GM21717 (cell line): Measurements from ENCODE around the gene HSPA1A.
A peak's percentile ranks its signal among the peaks of the same experiment; 100 is the strongest.
"Not testable (repeated sequence)": the region's sequence is repeated elsewhere in the genome, so short reads cannot be mapped to it uniquely, and the experiment has no call there.

ENCODE experiments used
- ATAC-seq: cut with Tn5 transposase; IDR thresholded peaks from one replicate; pipeline ENCODE4 v1.9.1; 2021; ENCODE audit warnings: mild to moderate bottlenecking, moderate library complexity; ENCODE audit not compliant: unreplicated experiment

The HSPA1A gene

GRCh38 chr6:31834367-31835250, 19.3 kb downstream of the HSPA1A start:
- ATAC-seq = peak; percentile 31

GRCh38 chr6:31836047-31836473, 20.7 kb downstream of the HSPA1A start:
- no peak for ATAC-seq

- ATAC-seq = no peak
These were observed 21.4 kb downstream of the HSPA1A start for GRCh38 chr6:31836474-31837368.

GRCh38 chr6:31837369-31838113, 22.2 kb downstream of the HSPA1A start:
- ATAC-seq = no peak

- not testable (repeated sequence) for ATAC-seq
These were observed 22.8 kb downstream of the HSPA1A start for GRCh38 chr6:31838114-31838553.

GRCh38 chr6:31838968-31839367, 23.6 kb downstream of the HSPA1A start:
- ATAC-seq = no peak

- not testable (repeated sequence) for ATAC-seq
These were observed 24.4 kb downstream of the HSPA1A start for GRCh38 chr6:31839779-31840126.

GRCh38 chr6:31842053-31842452, 26.7 kb downstream of the HSPA1A start:
- ATAC-seq = no peak

GRCh38 chr6:31844507-31844906, 29.2 kb downstream of the HSPA1A start:
- no peak for ATAC-seq

GRCh38 chr6:31847276-31847978, 32.1 kb downstream of the HSPA1A start:
- no peak for ATAC-seq

GRCh38 chr6:31850765-31851484, 35.6 kb downstream of the HSPA1A start:
- no peak for ATAC-seq

GRCh38 chr6:31851485-31851832, 36.1 kb downstream of the HSPA1A start:
- no peak for ATAC-seq

- not testable (repeated sequence) for ATAC-seq
These were observed 36.8 kb downstream of the HSPA1A start for GRCh38 chr6:31851980-31852718.

GRCh38 chr6:31857774-31858173, 42.4 kb downstream of the HSPA1A start:
- ATAC-seq = not testable (repeated sequence)

- no peak for ATAC-seq
These were observed 43.4 kb downstream of the HSPA1A start for GRCh38 chr6:31858707-31859106.

- no peak for ATAC-seq
These were observed 44.6 kb downstream of the HSPA1A start for GRCh38 chr6:31859923-31860322.

GRCh38 chr6:31860349-31860748, 45.0 kb downstream of the HSPA1A start:
- no peak for ATAC-seq

GRCh38 chr6:31861150-31861549, 45.8 kb downstream of the HSPA1A start:
- ATAC-seq = no peak

GRCh38 chr6:31861919-31862343, 46.6 kb downstream of the HSPA1A start:
- ATAC-seq = no peak
